GM13976 (cell line): ENCODE data around the gene NHSL1.

ENCODE experiments used
- DNase-seq: peaks from one replicate; pipeline ENCODE4 v3.0.0; 2012; ENCODE audit warnings: low spot score
- in situ Hi-C: fragments of 300-500 bp; cut with MboI; formaldehyde crosslinking; loops from one replicate; pipeline ENCODE4 v1.12.0; 2022; ENCODE audit warnings: low sequenced_read_pairs, mixed read lengths, inconsistent platforms; ENCODE audit not compliant: unreplicated experiment
- TF ChIP-seq, protein P1 (sequence below): IDR thresholded peaks from 2 replicates; pipeline ENCODE4 v1.5.1; 2012; ENCODE audit warnings: borderline replicate concordance, mild to moderate bottlenecking; ENCODE audit not compliant: insufficient read depth; ENCODE audit errors: extremely low read depth, missing control alignments, control extremely low read depth

The NHSL1 gene

DNA sequence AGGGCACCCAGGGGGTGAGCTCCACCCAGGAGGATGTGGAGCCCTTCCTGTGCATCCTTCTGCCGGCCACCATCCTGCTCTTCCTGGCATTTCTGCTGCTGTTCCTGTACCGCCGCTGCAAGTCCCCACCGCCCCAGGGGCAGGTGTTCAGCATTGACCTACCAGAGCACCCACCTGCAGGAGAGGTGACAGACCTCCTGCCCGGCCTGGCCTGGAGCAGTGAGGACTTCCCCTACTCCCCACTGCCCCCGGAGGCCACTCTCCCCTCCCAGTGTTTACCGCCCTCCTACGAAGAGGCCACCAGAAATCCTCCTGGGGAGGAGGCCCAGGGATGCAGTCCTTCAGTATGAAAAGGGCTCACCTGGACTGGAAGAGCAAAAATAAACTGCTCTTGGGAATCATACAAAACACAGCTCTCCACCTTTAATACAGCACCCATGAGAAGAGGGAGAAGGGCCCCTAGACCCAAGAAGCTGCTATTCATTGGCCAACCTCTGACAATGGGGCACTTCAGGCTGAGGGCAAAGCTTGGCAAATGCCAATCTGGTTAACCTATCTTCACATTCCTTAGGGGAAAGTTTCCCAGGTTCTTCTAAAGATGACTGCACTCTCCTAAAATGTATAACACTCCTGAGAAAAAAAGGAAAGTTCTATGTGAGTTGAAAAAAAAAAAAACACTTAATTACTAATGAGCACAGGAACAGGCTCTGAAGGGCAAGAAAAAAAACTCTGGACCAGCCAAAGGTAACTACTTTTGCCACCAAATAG lies 116.6 kb downstream of the NHSL1 start:
- DNase-seq: no peak
- TF ChIP-seq, protein P1, sequence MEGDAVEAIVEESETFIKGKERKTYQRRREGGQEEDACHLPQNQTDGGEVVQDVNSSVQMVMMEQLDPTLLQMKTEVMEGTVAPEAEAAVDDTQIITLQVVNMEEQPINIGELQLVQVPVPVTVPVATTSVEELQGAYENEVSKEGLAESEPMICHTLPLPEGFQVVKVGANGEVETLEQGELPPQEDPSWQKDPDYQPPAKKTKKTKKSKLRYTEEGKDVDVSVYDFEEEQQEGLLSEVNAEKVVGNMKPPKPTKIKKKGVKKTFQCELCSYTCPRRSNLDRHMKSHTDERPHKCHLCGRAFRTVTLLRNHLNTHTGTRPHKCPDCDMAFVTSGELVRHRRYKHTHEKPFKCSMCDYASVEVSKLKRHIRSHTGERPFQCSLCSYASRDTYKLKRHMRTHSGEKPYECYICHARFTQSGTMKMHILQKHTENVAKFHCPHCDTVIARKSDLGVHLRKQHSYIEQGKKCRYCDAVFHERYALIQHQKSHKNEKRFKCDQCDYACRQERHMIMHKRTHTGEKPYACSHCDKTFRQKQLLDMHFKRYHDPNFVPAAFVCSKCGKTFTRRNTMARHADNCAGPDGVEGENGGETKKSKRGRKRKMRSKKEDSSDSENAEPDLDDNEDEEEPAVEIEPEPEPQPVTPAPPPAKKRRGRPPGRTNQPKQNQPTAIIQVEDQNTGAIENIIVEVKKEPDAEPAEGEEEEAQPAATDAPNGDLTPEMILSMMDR: no peak
- in situ Hi-C loops: no loop called here

DNA sequence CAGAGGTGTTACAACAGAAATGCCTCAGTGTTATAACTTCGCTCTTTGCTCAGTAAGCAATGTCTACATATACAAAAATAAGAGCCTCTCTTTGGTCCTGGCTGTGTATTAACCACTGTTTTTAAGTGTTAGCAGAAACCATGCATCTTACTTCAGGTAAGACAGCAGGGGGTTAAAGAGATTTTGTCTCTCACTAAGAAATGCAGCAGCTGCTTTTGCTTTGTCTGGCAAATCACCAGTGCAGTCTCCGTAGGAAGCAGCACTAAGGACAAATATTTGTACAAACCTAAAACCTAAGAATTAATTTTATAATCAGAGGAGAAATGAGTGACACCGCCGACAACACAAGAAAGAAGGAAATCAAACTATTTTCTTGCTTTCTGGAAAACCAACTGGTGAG lies 120.8 kb downstream of the NHSL1 start:
- in situ Hi-C loops: no loop called here
- TF ChIP-seq, protein P1: no peak

DNA sequence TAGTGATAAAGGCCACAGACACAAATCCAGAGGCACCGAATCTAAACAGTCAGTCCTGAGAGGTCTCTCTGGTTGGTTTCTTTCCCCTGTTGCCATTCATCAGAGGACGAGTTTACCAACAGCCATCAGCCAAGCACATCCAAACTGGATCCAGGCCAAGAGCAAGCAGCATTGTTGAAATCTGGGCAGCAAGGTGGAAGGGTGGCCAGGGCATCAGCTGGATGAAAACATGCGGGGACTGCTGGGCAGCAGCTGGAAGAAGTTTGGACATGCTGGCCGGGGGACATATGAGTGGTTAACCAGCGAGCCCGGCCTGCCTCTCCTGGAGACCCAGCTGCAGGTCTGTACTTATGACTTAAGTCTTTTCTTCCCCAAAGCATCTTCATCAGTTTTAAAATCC lies 121.5 kb downstream of the NHSL1 start, which contains the start of gene SMIM28:
Gene SMIM28 (plus strand): TSS at position 62 of the 400 bp plus-strand sequence. CDS start 168 bp downstream, at position 230.
- TF ChIP-seq, protein P1: no peak
- in situ Hi-C loops: no loop called here
- DNase-seq: no peak

More for the DNA sequence above, 120.8 kb downstream of the NHSL1 start:
- no peak for DNase-seq

DNA sequence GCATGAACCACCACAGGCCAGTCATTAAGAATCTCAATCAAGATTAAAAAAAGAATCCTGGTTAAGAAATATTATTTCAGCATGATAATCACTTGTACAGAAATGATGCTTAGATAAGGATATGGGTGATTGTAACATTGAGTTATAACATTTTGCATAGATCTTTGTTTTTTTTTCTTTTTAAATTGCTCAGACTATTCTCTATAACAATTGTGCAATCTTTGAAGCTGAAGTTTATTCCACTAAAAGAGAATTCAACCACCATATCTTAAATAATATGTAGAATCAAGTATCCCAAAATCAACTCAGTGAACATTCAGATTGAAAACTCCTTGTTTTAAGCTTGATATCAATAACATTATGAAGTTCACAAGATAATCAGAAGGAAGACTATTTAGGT lies 122.3 kb downstream of the NHSL1 start:
- no peak for DNase-seq
- in situ Hi-C loops: no loop called here
- TF ChIP-seq, protein P1: no peak

DNA sequence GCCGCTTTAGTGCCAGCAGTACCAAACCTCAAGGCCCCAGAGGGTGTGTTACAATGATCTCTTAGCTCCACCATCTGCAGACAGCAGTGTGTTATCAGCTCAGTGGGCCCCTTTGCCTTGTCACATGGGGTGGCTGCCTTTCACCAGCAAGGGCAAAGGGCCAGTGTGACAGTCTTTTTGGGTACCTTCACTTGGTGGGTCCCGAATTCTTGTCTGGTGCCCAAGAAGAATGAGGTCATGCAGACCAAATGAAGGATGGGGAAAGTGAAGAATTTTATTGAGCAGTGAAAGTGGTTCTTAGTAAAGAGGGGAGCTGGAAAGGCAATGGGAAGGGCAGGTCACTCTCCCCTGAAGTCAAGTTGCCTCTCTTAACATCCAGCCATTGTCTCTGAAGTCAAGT lies 124.5 kb downstream of the NHSL1 start:
- in situ Hi-C loops: no loop called here
- TF ChIP-seq, protein P1: no peak
- DNase-seq: no peak

DNA sequence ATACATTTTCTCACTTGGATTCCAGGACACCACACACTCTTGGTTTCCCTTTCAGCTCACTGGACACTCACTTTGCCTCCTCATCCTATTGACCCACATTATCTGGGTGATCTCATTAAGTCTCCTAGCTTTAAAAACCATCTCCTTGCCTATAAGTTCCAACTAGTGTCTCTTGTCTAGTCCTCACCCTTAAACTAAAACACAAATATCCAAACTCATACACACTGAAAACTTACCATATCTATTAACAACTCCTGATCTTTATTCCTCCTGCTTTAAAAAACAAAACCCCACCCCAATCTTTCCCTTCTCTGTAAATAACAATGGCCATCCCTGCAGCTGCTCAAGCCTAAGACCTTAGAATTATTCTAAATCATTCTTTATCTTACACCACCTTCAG lies 125.1 kb downstream of the NHSL1 start:
- TF ChIP-seq, protein P1: no peak
- no peak for DNase-seq
- in situ Hi-C loops: no loop called here
